ENCODE measurements around the gene CYTH1.

The CYTH1 gene

DNA sequence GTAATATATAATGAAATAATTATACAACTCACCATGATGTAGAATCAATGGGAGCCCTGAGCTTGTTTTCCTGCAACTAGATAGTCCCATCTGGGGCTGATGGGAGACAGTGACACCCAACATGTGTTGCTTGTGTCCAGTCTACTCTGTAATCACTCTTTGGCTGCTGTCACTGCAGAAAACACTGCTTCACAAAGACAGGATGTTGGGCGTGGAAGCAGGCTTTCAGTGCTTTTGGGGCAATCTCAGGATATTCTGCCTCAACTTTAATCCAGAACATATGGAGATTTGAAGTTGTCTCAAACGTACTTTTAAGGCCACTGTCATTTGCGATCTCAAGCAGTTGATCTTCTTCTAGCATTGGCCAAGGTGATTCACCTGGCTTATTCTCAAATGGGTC lies 94.9 kb downstream of the CYTH1 start:
- no peak for DNase-seq (ENCODE audit: low read depth)
- no peak overlapping the region for H3K4me3 ChIP-seq (ENCODE audit: low read length)
- TF ChIP-seq CTCF (IDR thresholded peaks at IDR 0.05; ENCODE audit: insufficient read depth, low read depth, low read length, missing control alignments), result no peak

GRCh38 chr17:78684026-78684425 lies 98.0 kb downstream of the CYTH1 start:
- no peak for TF ChIP-seq CTCF (IDR thresholded peaks at IDR 0.05; ENCODE audit: insufficient read depth, low read depth, low read length, missing control alignments)
- H3K4me3 ChIP-seq (ENCODE audit: low read length), result no peak overlapping the region
- no peak for DNase-seq (ENCODE audit: low read depth)

DNA sequence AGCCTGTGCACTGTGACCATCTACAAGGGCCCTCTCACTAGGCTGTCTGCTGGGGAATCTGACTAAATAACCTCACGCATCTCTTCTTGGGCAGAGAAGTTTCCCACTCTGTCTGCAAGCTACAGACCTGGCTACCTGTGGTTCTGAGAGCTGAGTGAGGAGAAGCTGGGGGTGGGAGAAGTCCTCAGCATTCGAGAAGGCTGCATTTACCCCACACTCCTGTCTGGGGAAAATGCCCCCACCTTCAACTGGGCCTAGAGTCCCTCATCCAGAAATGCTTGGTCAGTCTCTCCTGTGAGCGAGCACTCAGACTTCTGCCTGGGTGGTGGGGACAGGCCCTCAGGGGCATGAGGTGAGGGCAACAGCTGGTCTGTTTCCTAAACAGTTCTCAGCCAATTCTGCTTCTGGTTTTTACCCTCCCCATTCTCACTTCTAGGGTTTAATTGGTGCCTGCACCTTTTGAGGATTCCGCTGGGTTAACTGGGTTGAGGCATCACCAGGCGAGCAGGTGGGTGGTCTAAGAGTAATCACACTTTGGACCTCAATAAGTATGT lies 98.6 kb downstream of the CYTH1 start:
- no peak for DNase-seq (ENCODE audit: low read depth)
- H3K4me3 ChIP-seq (ENCODE audit: low read length), result no peak overlapping the region
- TF ChIP-seq CTCF (IDR thresholded peaks at IDR 0.05; ENCODE audit: insufficient read depth, low read depth, low read length, missing control alignments), result no peak

- DNase-seq (ENCODE audit: low read depth), result no peak
- no peak for TF ChIP-seq CTCF (IDR thresholded peaks at IDR 0.05; ENCODE audit: insufficient read depth, low read depth, low read length, missing control alignments)
- no peak overlapping the region for H3K4me3 ChIP-seq (ENCODE audit: low read length)
These were observed 99.7 kb downstream of the CYTH1 start for GRCh38 chr17:78682363-78682762.

GRCh38 chr17:78680436-78680835 lies 101.6 kb downstream of the CYTH1 start:
- H3K4me3 ChIP-seq (ENCODE audit: low read length), result no peak overlapping the region
- no peak for TF ChIP-seq CTCF (IDR thresholded peaks at IDR 0.05; ENCODE audit: insufficient read depth, low read depth, low read length, missing control alignments)
- DNase-seq (ENCODE audit: low read depth), result no peak

DNA sequence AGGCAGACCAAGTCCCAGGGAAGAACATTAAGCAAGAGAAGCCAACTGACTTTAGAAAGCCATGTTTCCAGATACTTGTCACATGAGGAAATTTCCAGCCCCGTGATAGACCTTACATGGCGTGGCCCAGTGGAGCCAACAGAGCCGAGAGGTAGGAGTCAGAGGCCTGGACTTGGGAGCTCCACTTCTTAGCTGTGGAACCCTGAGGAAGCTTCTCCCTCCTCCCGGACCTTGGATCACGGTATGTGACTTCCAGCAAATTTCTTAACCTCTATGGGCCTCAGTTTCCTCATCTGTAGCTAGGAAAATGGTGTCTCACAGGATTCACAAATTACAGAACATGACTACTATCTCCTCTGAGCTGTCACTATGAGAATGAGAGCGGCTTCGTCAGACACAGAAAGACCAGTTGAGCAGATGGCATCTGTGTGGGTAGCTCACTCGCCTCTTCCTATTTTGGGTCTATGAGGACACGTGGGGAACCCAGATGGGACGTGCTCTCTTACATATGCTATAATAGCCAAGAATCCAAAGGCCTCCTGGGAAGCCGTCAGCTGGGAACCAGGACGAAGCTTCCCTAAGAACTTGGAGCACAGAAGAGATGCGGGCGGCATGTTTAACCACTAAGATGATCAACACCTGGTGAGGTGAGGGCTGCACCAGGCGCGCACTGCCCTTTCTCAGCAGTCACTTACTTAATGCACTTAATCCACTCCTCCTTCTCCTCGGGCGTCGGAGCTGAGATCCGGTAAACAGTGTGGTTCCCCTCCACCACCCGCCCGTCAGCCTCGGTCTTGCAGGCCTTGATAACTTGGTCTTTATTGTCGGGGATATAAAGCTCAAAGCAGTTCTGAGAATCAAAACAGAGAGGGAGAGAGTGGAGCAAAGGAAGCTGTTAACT lies 102.3 kb downstream of the CYTH1 start:
- DNase-seq (ENCODE audit: low read depth), result no peak
- H3K4me3 ChIP-seq (ENCODE audit: low read length), result no peak overlapping the region
- no peak for TF ChIP-seq CTCF (IDR thresholded peaks at IDR 0.05; ENCODE audit: insufficient read depth, low read depth, low read length, missing control alignments)

All from epithelial cell of esophagus (primary cell).